OCI-LY3 (cell line): ENCODE results near the gene ZBTB5.
"Not testable (repeated sequence)": the region's sequence is repeated elsewhere in the genome, so short reads cannot be mapped to it uniquely, and the experiment has no call there.

Experiments used
- H2AFZ ChIP-seq: fragments of 200-600, 300-600 bp; shearing (Covaris generic); 2 replicates; pipeline ENCODE4 v1.6.0; 2014; ENCODE audit warnings: antibody characterized with exemption, low read depth, low read length
- H3K27ac ChIP-seq: fragments of 200-600, 300-600 bp; sonication (generic); 2 replicates; pipeline ENCODE4 v1.5.1; 2014; ENCODE audit warnings: mild to moderate bottlenecking, low read length, moderate library complexity, mixed read lengths
- H3K27me3 ChIP-seq: fragments of 200-600, 300-600 bp; sonication (generic); 2 replicates; pipeline ENCODE4 v1.6.1; 2014; ENCODE audit warnings: low read depth, low read length, mixed read lengths
- H3K36me3 ChIP-seq: fragments of 200-600, 300-600 bp; sonication (generic); replicated peaks from 2 replicates; pipeline ENCODE3; 2014; ENCODE audit warnings: low read depth, low read length, mixed read lengths
- H3K4me1 ChIP-seq: fragments of 300-600, 200-600 bp; sonication (generic); 2 replicates; pipeline ENCODE4 v1.6.1; 2014; ENCODE audit warnings: low read length, mixed read lengths
- H3K4me2 ChIP-seq: fragments of 200-600, 300-600 bp; sonication (generic); 2 replicates; pipeline ENCODE4 v1.6.1; 2014; ENCODE audit warnings: low read length, mixed read lengths
- H3K4me3 ChIP-seq: fragments of 300-600, 200-600 bp; sonication (generic); 2 replicates; pipeline ENCODE4 v1.5.1; 2014; ENCODE audit warnings: antibody characterized with exemption, mild to moderate bottlenecking, low read length, moderate library complexity
- H3K79me2 ChIP-seq: fragments of 300-600, 200-600 bp; shearing (Covaris generic); 2 replicates; pipeline ENCODE4 v1.6.1; 2014; ENCODE audit warnings: mild to moderate bottlenecking, low read length, mixed read lengths
- H3K9ac ChIP-seq: fragments of 300-600, 200-600 bp; shearing (Covaris generic); 2 replicates; pipeline ENCODE4 v1.6.0; 2014; ENCODE audit warnings: mild to moderate bottlenecking, low read length, moderate library complexity
- H3K9me3 ChIP-seq: fragments of 200-600, 300-600 bp; shearing (Covaris generic); 2 replicates; pipeline ENCODE4 v1.6.1; 2014; ENCODE audit warnings: low read length, mixed read lengths; ENCODE audit not compliant: insufficient read depth
- H4K20me1 ChIP-seq: fragments of 200-600, 300-600 bp; sonication (generic); 2 replicates; pipeline ENCODE4 v1.6.1; 2016; ENCODE audit warnings: low read length, mixed read lengths; ENCODE audit not compliant: insufficient read depth
- EZH2phosphoT487 ChIP-seq: fragments of 200-600 bp; shearing (Covaris generic); IDR thresholded peaks from 2 replicates; pipeline ENCODE4 v1.6.1; 2018; ENCODE audit warnings: antibody characterized with exemption, mixed run types, low read depth
- TF ChIP-seq, protein P1 (sequence below): fragments of 200-600, 300-600 bp; sonication (generic); IDR thresholded peaks from 2 replicates; pipeline ENCODE4 v1.5.1; 2014; ENCODE audit warnings: antibody characterized with exemption, low read length, low read depth

The ZBTB5 gene

DNA sequence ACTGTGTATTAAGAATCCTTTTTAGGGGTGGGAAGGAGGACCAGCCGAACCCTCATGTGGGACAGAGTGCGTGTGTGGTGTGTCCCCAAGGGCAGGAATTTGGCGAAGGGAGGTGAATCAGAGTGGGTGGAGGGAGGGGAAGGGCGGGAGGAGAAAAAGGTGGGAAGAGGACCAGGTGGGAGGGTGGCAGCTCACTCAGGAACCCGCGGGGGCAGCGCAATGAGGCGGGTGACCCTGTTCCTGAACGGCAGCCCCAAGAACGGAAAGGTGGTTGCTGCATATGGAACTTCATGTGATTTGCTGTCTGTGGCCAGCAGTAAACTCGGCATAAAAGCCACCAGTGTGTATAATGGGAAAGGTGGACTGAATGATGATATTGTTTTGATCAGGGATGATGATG is 11.7 kb upstream of the ZBTB5 start:
- H4K20me1 ChIP-seq: no peaks in the 10 kb centered on the region
- peaks cover 10% of the 10 kb centered on the region for H3K27me3 ChIP-seq
- TF ChIP-seq EZH2phosphoT487: no peak
- TF ChIP-seq, protein P1, sequence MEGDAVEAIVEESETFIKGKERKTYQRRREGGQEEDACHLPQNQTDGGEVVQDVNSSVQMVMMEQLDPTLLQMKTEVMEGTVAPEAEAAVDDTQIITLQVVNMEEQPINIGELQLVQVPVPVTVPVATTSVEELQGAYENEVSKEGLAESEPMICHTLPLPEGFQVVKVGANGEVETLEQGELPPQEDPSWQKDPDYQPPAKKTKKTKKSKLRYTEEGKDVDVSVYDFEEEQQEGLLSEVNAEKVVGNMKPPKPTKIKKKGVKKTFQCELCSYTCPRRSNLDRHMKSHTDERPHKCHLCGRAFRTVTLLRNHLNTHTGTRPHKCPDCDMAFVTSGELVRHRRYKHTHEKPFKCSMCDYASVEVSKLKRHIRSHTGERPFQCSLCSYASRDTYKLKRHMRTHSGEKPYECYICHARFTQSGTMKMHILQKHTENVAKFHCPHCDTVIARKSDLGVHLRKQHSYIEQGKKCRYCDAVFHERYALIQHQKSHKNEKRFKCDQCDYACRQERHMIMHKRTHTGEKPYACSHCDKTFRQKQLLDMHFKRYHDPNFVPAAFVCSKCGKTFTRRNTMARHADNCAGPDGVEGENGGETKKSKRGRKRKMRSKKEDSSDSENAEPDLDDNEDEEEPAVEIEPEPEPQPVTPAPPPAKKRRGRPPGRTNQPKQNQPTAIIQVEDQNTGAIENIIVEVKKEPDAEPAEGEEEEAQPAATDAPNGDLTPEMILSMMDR: no peak
- no peak overlapping the region for H2AFZ ChIP-seq
- peaks cover 16% of the 10 kb centered on the region for H3K4me1 ChIP-seq
- H3K36me3 ChIP-seq: no peaks in the 10 kb centered on the region
- H3K9ac ChIP-seq: no peak overlapping the region
- H3K79me2 ChIP-seq: no peaks in the 10 kb centered on the region
- no peak overlapping the region for H3K4me2 ChIP-seq
- no peak overlapping the region for H3K4me3 ChIP-seq
- no peak overlapping the region for H3K27ac ChIP-seq
- H3K9me3 ChIP-seq: peaks cover 14% of the 10 kb centered on the region

DNA sequence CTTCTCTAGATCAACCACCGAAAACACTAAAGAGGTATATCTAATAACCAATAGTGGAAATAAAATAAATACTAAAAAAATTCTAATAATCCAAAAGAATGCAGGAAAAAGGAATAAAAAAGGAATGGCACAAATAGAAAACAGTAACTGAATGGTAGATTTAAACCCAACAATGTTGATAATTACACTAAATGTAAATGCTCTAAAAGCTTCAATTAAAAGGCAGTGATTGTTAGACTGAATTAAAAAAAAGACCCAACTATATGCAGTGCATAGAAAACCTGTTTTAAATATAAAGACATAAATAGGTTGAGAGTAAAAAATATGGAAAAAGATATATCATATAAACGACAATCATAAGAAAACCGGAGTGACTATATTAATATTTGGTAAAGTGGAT is 9.2 kb upstream of the ZBTB5 start:
- Histone ChIP-seq H3K4me2 (no peak overlapping the region), H3K9me3 (peaks cover 14% of the 10 kb centered on the region), H3K27ac (no peak overlapping the region), H3K4me3 (no peak overlapping the region), H3K4me1 (peaks cover 16% of the 10 kb centered on the region), H4K20me1 (no peaks in the 10 kb centered on the region), H2AFZ (no peak overlapping the region), H3K9ac (no peak overlapping the region), H3K79me2 (no peaks in the 10 kb centered on the region), H3K36me3 (no peaks in the 10 kb centered on the region), H3K27me3 (peaks cover 4% of the 10 kb centered on the region; the same call in 1 of the 2 replicates)
- TF ChIP-seq, protein P1: no peak
- TF ChIP-seq EZH2phosphoT487: no peak

DNA sequence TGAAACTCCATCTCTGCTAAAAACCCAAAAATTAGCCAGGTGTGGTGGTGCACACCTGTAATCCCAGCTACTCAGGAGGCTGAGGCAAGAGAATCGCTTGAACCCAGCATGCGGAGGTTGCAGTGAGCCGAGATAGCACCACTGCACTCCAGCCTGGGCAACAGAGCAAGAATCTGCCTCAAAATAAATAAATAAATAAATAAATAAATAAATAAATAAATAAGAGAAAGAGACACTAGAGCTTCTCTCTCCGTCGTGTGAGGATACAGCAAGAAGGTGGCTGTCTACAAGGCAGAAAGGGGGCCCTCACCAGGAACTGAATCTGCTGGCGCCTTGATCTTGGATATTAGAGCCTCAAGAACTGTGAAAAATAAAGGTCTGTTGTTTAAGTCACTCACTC is 8.7 kb upstream of the ZBTB5 start:
- peaks cover 16% of the 10 kb centered on the region for H3K4me1 ChIP-seq
- peaks cover 14% of the 10 kb centered on the region for H3K9me3 ChIP-seq
- not testable (repeated sequence) for H3K27me3 ChIP-seq, H3K9ac ChIP-seq, H3K36me3 ChIP-seq, H3K4me3 ChIP-seq, H2AFZ ChIP-seq, H4K20me1 ChIP-seq, H3K27ac ChIP-seq, H3K79me2 ChIP-seq, H3K4me2 ChIP-seq

DNA sequence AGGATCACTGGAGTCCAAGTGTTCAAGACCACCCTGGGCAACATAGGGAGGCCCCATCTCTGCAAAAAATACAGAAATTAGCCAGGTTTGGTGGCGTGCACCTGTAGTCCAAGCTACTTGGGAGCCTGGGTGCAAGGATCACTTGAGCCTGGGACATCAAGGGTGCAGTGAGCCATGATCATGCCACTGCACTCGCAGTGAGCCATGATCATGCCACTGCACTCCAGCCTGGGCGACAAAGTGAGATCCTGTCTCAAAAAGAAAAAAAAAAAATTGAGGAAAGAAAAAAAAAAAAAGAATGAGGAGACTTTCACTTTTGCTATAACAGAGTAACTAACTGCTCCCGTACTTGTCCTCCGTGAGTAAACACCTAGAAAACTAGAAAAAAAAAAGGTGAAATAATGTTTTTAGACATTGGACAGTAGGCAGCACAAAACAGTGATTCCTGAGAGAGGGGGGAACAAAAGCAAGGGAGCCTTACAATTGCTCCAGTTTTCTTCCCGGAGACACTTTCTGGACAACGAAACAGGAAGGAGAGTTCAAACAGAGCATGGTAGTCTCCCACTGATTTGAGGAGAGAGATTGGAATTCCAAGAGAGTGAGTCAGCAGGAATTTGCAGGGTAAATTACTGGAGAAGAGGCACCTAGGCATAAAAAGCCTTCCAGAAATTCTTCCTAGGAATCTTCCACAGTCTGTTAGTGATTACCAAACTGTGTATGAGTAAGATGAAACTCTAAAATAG is 6.9 kb upstream of the ZBTB5 start:
- TF ChIP-seq, protein P1: no peak
- TF ChIP-seq EZH2phosphoT487: no peak
- Histone ChIP-seq H2AFZ (no peak overlapping the region), H3K27me3 (no peaks in the 10 kb centered on the region), H3K4me2 (peak overlapping the region; percentile 8), H3K9me3 (peaks cover 14% of the 10 kb centered on the region), H3K36me3 (no peaks in the 10 kb centered on the region), H4K20me1 (no peaks in the 10 kb centered on the region), H3K79me2 (no peaks in the 10 kb centered on the region), H3K4me3 (no peak overlapping the region; the same call in 1 of the 2 replicates), H3K9ac (no peak overlapping the region), H3K4me1 (peaks cover 1% of the 10 kb centered on the region), H3K27ac (no peak overlapping the region)
